GM18507 (cell line): ENCODE data around the gene RPS15.

ENCODE experiments used
- DNase-seq: peaks from one replicate; pipeline ENCODE4 v3.0.0; 2011; ENCODE audit warnings: low read depth; ENCODE audit not compliant: insufficient read length; ENCODE audit errors: extremely low spot score
- FAIRE-seq: peaks from 2 replicates; lab custom pipeline; 2011; peaks lifted over from hg19 to GRCh38; lab: Jason Lieb, UNC

RPS15 gene

DNA sequence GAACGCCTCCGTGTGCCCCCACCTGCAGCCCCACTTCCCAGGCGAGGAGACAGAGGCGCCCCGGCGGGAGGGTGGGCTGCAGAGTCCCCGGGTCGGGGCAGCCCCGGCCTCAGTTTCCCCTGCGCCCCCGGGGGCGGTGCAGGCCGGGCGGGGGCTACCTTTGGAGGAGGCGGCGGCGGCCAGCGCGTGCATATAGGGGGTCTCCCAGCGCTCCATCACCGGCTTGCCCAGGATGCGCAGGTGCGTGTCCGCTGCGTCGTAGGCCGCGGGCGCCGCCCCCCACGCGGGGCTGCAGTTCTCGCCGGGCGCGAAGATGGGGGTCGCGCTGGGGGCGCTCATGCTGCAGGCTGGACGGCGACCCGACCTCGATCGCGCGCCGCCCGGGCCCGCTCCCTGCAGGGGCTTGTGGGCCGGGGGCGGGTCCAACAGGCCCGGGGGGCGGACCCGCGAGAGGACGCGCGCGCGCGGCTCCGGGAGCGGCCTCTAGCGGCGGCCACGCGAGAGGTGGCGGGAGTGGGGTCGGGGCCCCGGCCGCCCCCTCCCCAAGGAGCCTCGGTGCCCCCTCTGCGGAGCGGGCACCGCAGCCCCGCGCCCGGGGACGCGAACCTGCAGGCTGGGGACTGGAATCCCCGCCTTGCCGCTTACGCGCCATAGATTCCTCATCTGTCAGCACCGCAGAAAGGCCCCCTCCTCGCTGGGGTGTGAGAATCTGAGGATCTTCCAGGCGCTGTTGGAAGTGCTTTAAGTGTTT, 36.9 kb upstream of the RPS15 start, which contains the start of gene GAMT:
GAMT (minus strand) TSS at position 405 of the 751 bp plus-strand sequence; CDS start at position 339, 66 bp downstream.
- DNase-seq (peak; percentile 54), FAIRE-seq (no peak)

GRCh38 chr19:1401889-1402217, 36.3 kb upstream of the RPS15 start:
- DNase-seq (no peak), FAIRE-seq (no peak)

GRCh38 chr19:1402411-1403070, 35.7 kb upstream of the RPS15 start:
- FAIRE-seq (no peak), DNase-seq (no peak)

DNA sequence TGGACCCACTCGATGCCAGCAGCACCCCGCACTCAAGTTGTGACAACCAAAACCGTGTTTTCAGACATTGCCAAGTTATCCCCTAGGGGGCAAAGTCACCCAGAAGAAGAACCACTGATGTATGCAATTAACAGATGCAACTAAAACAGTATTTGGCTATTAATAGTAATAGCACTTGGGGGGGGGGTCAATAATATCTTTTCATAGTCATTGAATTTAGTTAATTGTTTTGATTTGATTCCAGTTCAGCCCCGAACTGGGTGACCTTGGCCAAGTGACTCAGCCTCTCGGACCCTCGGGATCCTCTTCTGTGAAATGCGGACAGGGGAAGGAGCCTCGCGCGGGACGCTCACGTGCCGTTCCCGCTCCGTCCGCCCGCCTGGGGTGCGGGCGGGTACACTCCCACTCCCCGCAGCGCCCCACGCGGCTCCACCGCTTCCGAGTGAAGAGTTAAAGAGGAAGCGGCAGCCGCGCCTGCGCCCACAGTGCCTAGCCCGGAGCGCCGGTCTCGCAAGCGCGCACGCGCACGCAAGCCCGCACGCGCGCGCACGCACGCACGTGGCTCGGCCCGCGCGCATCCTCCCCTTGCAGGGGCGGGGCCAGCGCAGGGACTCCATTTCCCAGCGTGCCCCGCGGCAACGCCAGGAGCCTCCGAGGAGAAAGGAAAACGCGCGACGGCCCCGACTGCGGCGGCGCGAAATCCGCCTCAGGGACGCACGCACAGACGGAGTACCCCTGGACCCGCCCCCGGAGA, 31.2 kb upstream of the RPS15 start:
- FAIRE-seq (peak; percentile 95), DNase-seq (peak; percentile 94)

- DNase-seq (no peak), FAIRE-seq (no peak)
Measured at GRCh38 chr19:1407528-1408299, 30.5 kb upstream of the RPS15 start, which contains the start of gene DAZAP1. Gene DAZAP1, plus strand, starts transcription at chr19:1407586. Its CDS starts 188 bp downstream, at chr19:1407774.

DNA sequence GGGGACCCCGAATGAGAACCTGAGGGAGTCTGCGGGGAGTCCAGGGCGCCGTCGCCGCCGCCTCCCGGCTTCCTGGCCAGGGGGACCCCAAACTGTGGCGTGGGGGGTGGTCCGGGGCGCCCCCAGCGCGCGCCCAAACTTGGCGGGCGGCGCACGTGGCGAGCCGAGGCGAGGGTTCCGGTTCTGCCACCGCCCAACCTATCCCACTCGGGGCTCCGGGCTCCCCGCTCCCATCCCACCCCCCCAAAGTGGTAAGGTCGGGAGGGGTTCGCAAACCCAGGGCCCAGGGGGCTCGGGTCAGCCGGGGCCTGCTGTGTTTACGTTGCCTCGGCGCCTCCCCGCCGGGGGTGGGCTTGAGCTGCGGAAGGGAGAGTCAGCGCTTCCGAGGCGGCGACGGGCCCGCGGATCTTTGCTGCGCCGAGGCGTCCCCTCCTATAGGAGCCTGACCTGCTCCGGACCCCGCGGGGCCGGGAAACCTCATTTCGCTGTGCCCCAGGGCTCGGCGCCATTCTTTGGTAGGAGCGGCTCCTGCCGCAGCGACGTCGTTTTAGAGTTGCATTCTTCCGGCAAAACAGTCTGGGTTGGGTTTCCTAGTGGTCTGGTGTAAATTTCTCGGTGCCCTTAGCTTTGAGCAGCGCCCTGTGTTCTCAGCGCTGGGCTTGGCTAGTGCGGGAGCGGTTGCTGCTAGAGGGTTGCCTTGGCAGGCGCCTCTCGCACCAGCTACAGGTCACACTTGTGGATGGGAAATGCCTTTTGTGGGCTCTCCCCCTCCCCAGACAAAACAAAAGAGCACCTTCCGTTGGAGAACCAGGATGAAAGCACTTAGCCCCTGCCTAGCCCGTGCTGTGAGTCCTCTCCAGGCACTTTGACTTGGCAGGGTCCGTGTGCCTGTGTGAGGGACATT, 29.6 kb upstream of the RPS15 start:
- no peak for DNase-seq
- peak; percentile 47 for FAIRE-seq

GRCh38 chr19:1409204-1410005, 28.8 kb upstream of the RPS15 start:
- DNase-seq (no peak), FAIRE-seq (no peak)

DNA sequence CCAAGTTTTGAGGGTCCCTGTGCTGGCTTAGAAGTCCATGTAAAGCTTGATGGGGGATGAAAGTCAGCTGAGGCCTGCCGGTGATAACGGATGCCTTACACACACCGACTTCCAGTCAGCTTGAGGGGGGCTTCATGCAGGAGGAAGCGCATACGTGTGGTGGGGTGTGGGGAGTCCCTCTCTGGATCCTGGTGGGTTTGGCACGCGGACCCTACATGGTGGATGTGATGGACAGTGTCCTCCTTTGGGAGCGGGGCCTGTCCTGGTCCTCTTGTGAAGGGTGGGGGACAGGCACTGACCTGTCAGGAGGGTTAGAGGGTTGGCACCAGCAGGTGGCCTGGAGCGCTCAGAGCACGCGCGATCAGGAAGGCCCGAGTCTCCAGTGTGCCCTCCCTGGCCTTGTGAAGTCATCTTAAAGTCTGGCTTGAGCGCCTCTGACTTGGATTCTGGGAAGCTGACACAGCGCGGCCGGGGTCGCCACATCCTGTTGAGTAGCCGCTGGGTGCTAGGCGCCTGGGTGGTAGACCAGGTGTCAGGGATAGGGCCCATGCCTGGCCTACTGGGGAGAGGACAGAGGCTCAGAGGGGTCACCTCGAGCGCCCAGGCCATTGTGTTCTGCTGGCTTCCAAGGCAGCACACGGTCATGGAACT, 27.9 kb upstream of the RPS15 start:
- FAIRE-seq, result no peak
- no peak for DNase-seq

GRCh38 chr19:1410789-1411188, 27.4 kb upstream of the RPS15 start:
- DNase-seq (no peak), FAIRE-seq (no peak)

- no peak for FAIRE-seq
- no peak for DNase-seq
Measured at GRCh38 chr19:1411255-1412191, 26.7 kb upstream of the RPS15 start.

DNA sequence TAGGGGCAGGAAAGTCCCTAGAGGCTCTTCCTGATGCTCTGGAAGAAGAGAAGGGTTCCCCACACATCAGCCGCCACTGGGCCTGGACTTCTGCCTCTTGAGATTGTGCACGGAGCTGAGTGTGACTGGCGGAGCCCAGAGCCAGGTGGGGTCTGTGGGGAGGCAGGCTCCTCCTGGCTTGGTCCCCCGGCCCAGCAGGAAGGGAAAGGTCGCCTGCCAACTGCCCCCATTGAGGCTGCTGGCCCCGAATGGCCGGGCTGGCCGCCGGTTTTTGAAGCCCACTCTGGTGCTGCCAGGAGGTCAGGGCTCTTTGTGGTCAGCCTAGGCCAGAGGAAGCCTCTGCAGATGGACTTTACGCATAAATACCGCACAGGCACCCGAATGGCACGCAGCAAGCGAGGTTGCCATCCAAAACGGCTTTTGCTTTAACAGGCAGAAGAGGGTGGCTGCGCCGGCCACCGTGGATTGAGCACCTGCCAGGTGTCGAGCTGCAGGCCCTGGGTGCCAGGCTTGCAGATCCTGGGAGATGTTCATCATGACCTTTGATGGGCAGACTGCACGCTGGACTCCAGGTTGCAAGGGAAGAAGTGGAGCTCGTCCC, 25.8 kb upstream of the RPS15 start:
- DNase-seq, result no peak
- FAIRE-seq, result no peak

GRCh38 chr19:1412995-1413800, 25.0 kb upstream of the RPS15 start:
- DNase-seq (no peak), FAIRE-seq (peak; percentile 62)

DNA sequence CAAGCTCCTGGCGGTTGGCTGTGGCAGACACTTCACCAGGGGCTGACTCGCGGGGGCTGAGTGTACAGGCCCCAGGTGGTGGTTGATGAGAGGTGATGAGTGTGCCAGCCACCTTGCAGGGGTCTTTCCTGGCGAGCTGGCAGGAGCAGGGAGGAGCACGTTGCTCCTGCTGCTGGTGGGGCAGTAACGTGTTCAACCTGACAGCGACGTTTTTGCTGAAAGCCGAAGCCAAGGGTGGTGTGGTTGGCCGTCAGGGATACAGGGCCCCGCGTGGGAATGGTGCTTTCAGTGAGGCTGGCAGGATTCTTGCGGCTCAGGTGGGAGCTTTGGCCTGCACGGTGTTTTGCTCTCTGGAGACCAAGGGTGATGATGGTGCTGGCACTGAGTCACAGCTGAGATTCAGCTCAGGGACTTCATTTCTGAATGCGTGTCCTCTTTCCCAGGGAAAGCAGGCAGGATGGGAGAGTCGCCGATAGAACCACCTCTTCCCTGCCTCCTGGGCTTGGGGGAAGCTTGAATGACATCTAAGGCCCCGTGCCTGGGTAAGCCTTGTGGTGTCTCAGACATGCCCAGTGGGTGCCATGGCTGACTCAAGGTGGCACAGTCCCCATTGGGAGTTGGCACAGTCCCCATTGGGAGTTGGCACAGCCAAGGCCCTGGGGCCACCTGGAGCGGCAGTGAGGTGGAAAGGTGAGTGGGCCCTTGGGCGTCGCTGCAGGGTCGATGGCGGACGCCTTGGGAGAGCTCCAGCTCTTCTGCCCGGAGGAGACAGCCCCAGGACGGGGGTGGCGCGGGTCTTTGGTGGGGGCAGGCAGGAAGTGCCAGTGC, 22.0 kb upstream of the RPS15 start:
- no peak for DNase-seq
- FAIRE-seq, result no peak

- FAIRE-seq, result no peak
- no peak for DNase-seq
Measured at GRCh38 chr19:1417145-1417544, 21.1 kb upstream of the RPS15 start.
